Nephron progenitor cell (in vitro differentiated cells): ENCODE measurements around the gene SLC39A9.
A peak's percentile ranks its signal among the peaks of the same experiment; 100 is the strongest.

Experiments
- DNase-seq: peaks from one replicate; pipeline ENCODE4 v3.0.0; 2021
- H3K27ac Mint-ChIP-seq: 2 replicates; pipeline ENCODE4 v1.8.0; 2021; ENCODE audit warnings: mild to moderate bottlenecking, moderate library complexity, mixed read lengths
- H3K27me3 Mint-ChIP-seq: 2 replicates; pipeline ENCODE4 v1.8.0; 2021; ENCODE audit warnings: mild to moderate bottlenecking, low read depth, mixed read lengths; ENCODE audit not compliant: poor library complexity
- H3K36me3 Mint-ChIP-seq: 2 replicates; pipeline ENCODE4 v1.8.0; 2021; ENCODE audit warnings: low read depth, mixed read lengths
- H3K4me1 Mint-ChIP-seq: 2 replicates; pipeline ENCODE4 v1.8.0; 2021; ENCODE audit warnings: mixed read lengths
- H3K4me3 Mint-ChIP-seq: 2 replicates; pipeline ENCODE4 v1.8.0; 2021; ENCODE audit warnings: mild to moderate bottlenecking, moderate library complexity, mixed read lengths
- H3K9me3 Mint-ChIP-seq: 2 replicates; pipeline ENCODE4 v1.8.0; 2021; ENCODE audit warnings: mild to moderate bottlenecking, moderate library complexity, mixed read lengths
- CTCF ChIP-seq: fragments of 200-600 bp; sonication (generic); IDR thresholded peaks from 2 replicates; pipeline ENCODE4 v1.5.0; 2021; ENCODE audit warnings: antibody characterized with exemption

SLC39A9 gene

GRCh38 chr14:69357544-69358200 lies 40.8 kb upstream of the SLC39A9 start:
- no peak for DNase-seq
- Mint-ChIP-seq H3K4me3 (no peak overlapping the region), H3K27ac (no peak overlapping the region), H3K9me3 (no peaks in the 10 kb centered on the region), H3K36me3 (no peaks in the 10 kb centered on the region), H3K4me1 (peaks cover 25% of the 10 kb centered on the region), H3K27me3 (peaks cover 21% of the 10 kb centered on the region)
- no peak for TF ChIP-seq CTCF

GRCh38 chr14:69358233-69358963 lies 40.1 kb upstream of the SLC39A9 start:
- no peaks in the 10 kb centered on the region for H3K9me3 Mint-ChIP-seq
- H3K27ac Mint-ChIP-seq, result peak overlapping the region; percentile 82
- peaks cover 22% of the 10 kb centered on the region for H3K27me3 Mint-ChIP-seq
- peaks cover 25% of the 10 kb centered on the region for H3K4me1 Mint-ChIP-seq
- DNase-seq, result no peak
- no peaks in the 10 kb centered on the region for H3K36me3 Mint-ChIP-seq
- no peak for TF ChIP-seq CTCF
- no peak overlapping the region for H3K4me3 Mint-ChIP-seq

GRCh38 chr14:69358966-69359365 lies 39.5 kb upstream of the SLC39A9 start:
- peak overlapping the region; percentile 82 for H3K27ac Mint-ChIP-seq

GRCh38 chr14:69360438-69361108 lies 37.9 kb upstream of the SLC39A9 start:
- Mint-ChIP-seq H3K4me3 (no peak overlapping the region), H3K36me3 (no peaks in the 10 kb centered on the region), H3K27me3 (peaks cover 22% of the 10 kb centered on the region), H3K4me1 (peaks cover 10% of the 10 kb centered on the region), H3K9me3 (no peaks in the 10 kb centered on the region), H3K27ac (no peak overlapping the region)
- no peak for DNase-seq
- no peak for TF ChIP-seq CTCF

More at GRCh38 chr14:69358966-69359365, 39.5 kb upstream of the SLC39A9 start:
- Mint-ChIP-seq H3K4me3 (no peak overlapping the region), H3K36me3 (no peaks in the 10 kb centered on the region), H3K9me3 (no peaks in the 10 kb centered on the region), H3K4me1 (peaks cover 25% of the 10 kb centered on the region), H3K27me3 (peaks cover 22% of the 10 kb centered on the region)
- no peak for DNase-seq
- TF ChIP-seq CTCF, result no peak

DNA sequence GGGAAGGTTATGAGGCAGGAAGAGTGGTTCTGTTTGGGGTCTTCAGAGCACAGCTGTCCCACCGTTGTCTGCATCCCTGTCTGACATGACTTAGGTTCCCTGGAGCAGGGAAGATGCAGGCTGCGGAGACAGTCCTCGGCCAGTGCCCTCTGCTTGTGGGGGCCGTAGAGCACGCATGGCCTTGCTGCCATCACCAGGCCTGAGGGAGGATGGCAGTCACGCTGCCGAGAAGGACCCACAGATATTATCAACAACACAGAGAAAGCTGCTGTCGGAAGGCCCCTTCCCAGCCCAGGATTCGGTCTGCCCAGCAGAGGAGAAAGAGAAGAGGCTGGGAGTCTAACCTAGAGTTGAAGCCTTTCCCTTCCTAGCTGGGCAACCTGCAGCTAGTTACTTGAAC lies 35.4 kb upstream of the SLC39A9 start:
- TF ChIP-seq CTCF, result peak; percentile 45
- H3K27me3 Mint-ChIP-seq, result peaks cover 15% of the 10 kb centered on the region
- no peaks in the 10 kb centered on the region for H3K9me3 Mint-ChIP-seq
- H3K4me3 Mint-ChIP-seq, result no peak overlapping the region
- H3K4me1 Mint-ChIP-seq, result peaks cover 20% of the 10 kb centered on the region
- H3K27ac Mint-ChIP-seq, result no peak overlapping the region
- no peaks in the 10 kb centered on the region for H3K36me3 Mint-ChIP-seq
- peak; percentile 51 for DNase-seq
